Sigmoid colon (tissue), 7 donors: ENCODE results near the gene KBTBD12. TPM values are rescaled to one million over a fixed set of nuclear protein-coding genes. Genes with fewer than 3 reads are reported as not detected.

Experiments
- DNase-seq: peaks from one replicate; pipeline ENCODE4 v3.0.0-alpha.2; 2019
- H3K27ac ChIP-seq, 4 donors: fragments of 200-600 bp; sonication (generic); one replicate each; pipeline ENCODE4 v1.5.1; 2016 to 2019; ENCODE audit warnings: mild to moderate bottlenecking in 1 of 4
- H3K27me3 ChIP-seq, 3 donors: fragments of 200-600 bp; sonication (generic); one replicate each; pipeline ENCODE4 v1.5.1; 2019; ENCODE audit warnings: mild to moderate bottlenecking in 1 of 3
- H3K36me3 ChIP-seq, 4 donors: fragments of 200-600 bp; sonication (generic); one replicate each; pipeline ENCODE4 v1.5.1; 2016 to 2019
- H3K4me1 ChIP-seq, 4 donors: fragments of 200-600 bp; sonication (generic); one replicate each; pipeline ENCODE4 v1.5.1; 2017 to 2019
- H3K4me3 ChIP-seq, 4 donors: fragments of 200-600 bp; sonication (generic); one replicate each; pipeline ENCODE4 v1.5.1; 2017 to 2019; ENCODE audit warnings: mild to moderate bottlenecking in 2 of 4, moderate library complexity in 1 of 4
- H3K9me3 ChIP-seq, 4 donors: fragments of 200-600 bp in 3 of 4; sonication (generic) in 3 of 4; one replicate each; pipeline versions ENCODE4 v1.5.1 to v1.6.1; 2013 to 2019
- CTCF ChIP-seq, 4 experiments: fragments of 450-650 bp in 3 of 4; fragments of 200-600 bp in 1 of 4; IDR thresholded peaks; one replicate each; pipeline ENCODE4 v1.5.1; 2016 to 2019; ENCODE audit warnings: antibody characterized with exemption in 4 of 4, mild to moderate bottlenecking in 3 of 4, moderate library complexity in 2 of 4
- EP300 ChIP-seq, 4 donors: sonication (generic); formaldehyde crosslinking; IDR thresholded peaks; one replicate each; pipeline ENCODE4 v1.6.1; 2017; ENCODE audit warnings: antibody characterized with exemption in 4 of 4
- POLR2A ChIP-seq, 2 donors: fragments of 450-650 bp; IDR thresholded peaks; one replicate each; pipeline ENCODE4 v1.6.1; 2016; ENCODE audit warnings: antibody characterized with exemption in 2 of 2, mild to moderate bottlenecking in 2 of 2, moderate library complexity in 2 of 2
- POLR2AphosphoS5 ChIP-seq, 4 donors: sonication (generic); formaldehyde crosslinking; IDR thresholded peaks; one replicate each; pipeline ENCODE4 v1.6.1; 2017; ENCODE audit warnings: antibody characterized with exemption in 4 of 4
- WGBS, 2 donors: extraction: QIAGEN DNeasy Blood & Tissue Kit; methylation state at CpG; one replicate each; pipeline ENCODE4 v1.1.7; 2013; 5-methylcytosine and 5-hydroxymethylcytosine counted together
- intact Hi-C: fragments of 100-400 bp; cut with DNase I; formaldehyde crosslinking; loops from one replicate; pipeline ENCODE4 v1.15.1; 2023
- polyA plus RNA-seq, 3 donors: library from polyadenylated mRNA; stranded (reverse); fragments of 200-250 nt; gene quantifications; one replicate each; pipeline ENCODE4 v1.2.3, GENCODE V29; 2013
- small RNA-seq, 3 donors: library from RNA; depleted of rRNA; stranded (forward); fragments of <200 nt; gene quantifications; one replicate each; pipeline ENCODE3, GENCODE V24; 2016
- total RNA-seq, 4 donors: library from RNA; depleted of rRNA; stranded (reverse); fragments of >200 nt; gene quantifications; one replicate each; pipeline ENCODE4 v1.1.0, GENCODE V29; 2016
- donor health status: healthy with polysubstance abuse.
- donor health status: Bipolar disorder and iron deficiency.
- donor health status: healthy.

KBTBD12 gene
- total and polyA plus RNA-seq, 7 donors, result 1.3 to 5.9 (median 2.5) TPM

- DNase-seq, result no peak
- no peaks in the 10 kb centered on the region for H3K9me3 ChIP-seq
- H3K27ac ChIP-seq, result no peak overlapping the region
- H3K36me3 ChIP-seq, result no peaks in the 10 kb centered on the region
- H3K27me3 ChIP-seq, result no peaks in the 10 kb centered on the region
- 78 to 81% methylated on average over 10 of the region's 10 CpGs for WGBS, 2 donors
- intact Hi-C loops, result no loop called here
- no peak for TF ChIP-seq EP300 (IDR thresholded peaks at IDR 0.05)
- no peak for TF ChIP-seq POLR2AphosphoS5 (IDR thresholded peaks at IDR 0.05)
- no peak for TF ChIP-seq CTCF (IDR thresholded peaks at IDR 0.05)
- no peak for TF ChIP-seq POLR2A (IDR thresholded peaks at IDR 0.05)
- no peak overlapping the region for H3K4me3 ChIP-seq
- H3K4me1 ChIP-seq, result no peaks in the 10 kb centered on the region
Observed at GRCh38 chr3:128021768-128022372, 106.8 kb downstream of the KBTBD12 start.

- Histone ChIP-seq H3K27me3 (no peaks in the 10 kb centered on the region), H3K27ac (no peak overlapping the region), H3K4me3 (no peak overlapping the region), H3K36me3 (no peaks in the 10 kb centered on the region), H3K9me3 (no peaks in the 10 kb centered on the region), H3K4me1 (no peaks in the 10 kb centered on the region)
- intact Hi-C loops, result no loop called here
- no peak for DNase-seq
- TF ChIP-seq POLR2A (IDR thresholded peaks at IDR 0.05) (no peak), CTCF (IDR thresholded peaks at IDR 0.05) (no peak), POLR2AphosphoS5 (IDR thresholded peaks at IDR 0.05) (no peak), EP300 (IDR thresholded peaks at IDR 0.05) (no peak)
Observed at GRCh38 chr3:128033102-128033501, 118.1 kb downstream of the KBTBD12 start.

GRCh38 chr3:128036119-128036518 lies 121.1 kb downstream of the KBTBD12 start:
- Histone ChIP-seq H3K4me3 (no peak overlapping the region), H3K27me3 (no peaks in the 10 kb centered on the region), H3K36me3 (no peaks in the 10 kb centered on the region), H3K27ac (no peak overlapping the region), H3K4me1 (no peaks in the 10 kb centered on the region), H3K9me3 (no peaks in the 10 kb centered on the region)
- DNase-seq, result no peak
- intact Hi-C loops, result no loop called here
- TF ChIP-seq EP300 (IDR thresholded peaks at IDR 0.05) (no peak), POLR2AphosphoS5 (IDR thresholded peaks at IDR 0.05) (no peak), CTCF (IDR thresholded peaks at IDR 0.05) (no peak), POLR2A (IDR thresholded peaks at IDR 0.05) (no peak)
- WGBS, 2 donors, result 71 to 84% methylated on average over 1 of the region's 1 CpG

Small RNA genes lying within 50 kb of the gene (small RNA-seq; reads per million reads assigned to genes)
- gene RNA5SP139, result 0 to 0.11 (median 0) reads per million in 3 donors

Other genes starting within 250 kb of the KBTBD12 start
- gene ABTB1, start 242.3 kb upstream of the KBTBD12 start, total RNA-seq, result 10 to 100 TPM; 33.5 to 75.3 (median 49.1) TPM
- gene ABTB1, start 242.3 kb upstream of the KBTBD12 start, polyA plus RNA-seq, result 10 to 100 TPM; 18.0 to 36.5 (median 24.6) TPM
- gene MGLL, start 92.7 kb upstream of the KBTBD12 start, total RNA-seq, result 10 to 100 TPM; 24.7 to 46.8 (median 35.5) TPM
- 100 to 1,000 TPM; 110 to 220 (median 142) TPM for gene MGLL, start 92.7 kb upstream of the KBTBD12 start, polyA plus RNA-seq
- 10 to 100 TPM; 52.3 to 82.5 (median 63.0) TPM for gene SEC61A1, start 137.2 kb downstream of the KBTBD12 start, total RNA-seq
- gene SEC61A1, start 137.2 kb downstream of the KBTBD12 start, polyA plus RNA-seq, result 100 to 1,000 TPM in 1 of 3 donors, 10 to 100 TPM in 2; 17.4 to 152 (median 20.1) TPM
- gene RUVBL1, start 208.6 kb downstream of the KBTBD12 start, total RNA-seq, result 10 to 100 TPM; 16.3 to 20.9 (median 17.1) TPM
- 10 to 100 TPM; 12.0 to 40.6 (median 12.7) TPM for gene RUVBL1, start 208.6 kb downstream of the KBTBD12 start, polyA plus RNA-seq
- 10 to 100 TPM in 3 of 4 donors, 1 to 10 TPM in 1; 8.6 to 16.1 (median 12.9) TPM for gene EEFSEC, start 238.2 kb downstream of the KBTBD12 start, total RNA-seq
- 10 to 100 TPM in 1 of 3 donors, 1 to 10 TPM in 2; 5.3 to 12.5 (median 9.0) TPM for gene EEFSEC, start 238.2 kb downstream of the KBTBD12 start, polyA plus RNA-seq